Tibial nerve (tissue), 3 donors: ENCODE measurements around the gene NRXN3.

Experiments
- EP300 ChIP-seq, 2 donors: sonication (generic); formaldehyde crosslinking; IDR thresholded peaks; one replicate each; pipeline ENCODE4 v1.6.1; 2017; ENCODE audit warnings: antibody characterized with exemption in 2 of 2, mild to moderate bottlenecking in 1 of 2
- POLR2A ChIP-seq, 2 donors: fragments of 450-650 bp; IDR thresholded peaks; one replicate each; pipeline ENCODE4 v1.6.1; 2017; ENCODE audit warnings: antibody characterized with exemption in 2 of 2, mild to moderate bottlenecking in 2 of 2, moderate library complexity in 2 of 2

DNA sequence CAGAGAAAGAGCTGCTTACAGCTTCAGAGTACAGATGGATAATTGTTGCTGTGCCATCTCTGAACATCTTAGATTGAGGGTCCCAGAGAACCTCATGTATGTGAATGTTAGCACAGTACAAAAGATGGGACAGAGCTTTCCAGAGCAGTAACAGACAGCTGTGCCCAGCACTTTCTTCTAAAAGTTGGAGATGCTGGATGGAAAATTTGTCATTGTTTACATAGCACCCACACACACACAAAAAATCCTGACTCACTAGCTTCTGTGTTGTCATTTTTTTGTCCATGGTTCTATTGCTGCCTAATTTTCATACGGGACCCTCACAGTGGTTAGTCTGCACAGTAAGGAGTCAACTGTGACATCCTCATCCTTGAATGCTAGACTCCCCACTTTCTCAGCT is 1666.4 kb downstream of the NRXN3 start:
- TF ChIP-seq POLR2A (IDR thresholded peaks at IDR 0.05) (no peak), EP300 (IDR thresholded peaks at IDR 0.05) (no peak)
